GM19468 (cell line): ENCODE results near the gene NLRP13.
"Not testable (repeated sequence)": the region's sequence is repeated elsewhere in the genome, so short reads cannot be mapped to it uniquely, and the experiment has no call there.

Experiments
- ATAC-seq: cut with Tn5 transposase; IDR thresholded peaks from one replicate; pipeline ENCODE4 v1.9.1; 2021; ENCODE audit warnings: mild to moderate bottlenecking, moderate library complexity, moderate number of reproducible peaks; ENCODE audit not compliant: unreplicated experiment; ENCODE audit errors: extremely low read depth

Gene NLRP13

DNA sequence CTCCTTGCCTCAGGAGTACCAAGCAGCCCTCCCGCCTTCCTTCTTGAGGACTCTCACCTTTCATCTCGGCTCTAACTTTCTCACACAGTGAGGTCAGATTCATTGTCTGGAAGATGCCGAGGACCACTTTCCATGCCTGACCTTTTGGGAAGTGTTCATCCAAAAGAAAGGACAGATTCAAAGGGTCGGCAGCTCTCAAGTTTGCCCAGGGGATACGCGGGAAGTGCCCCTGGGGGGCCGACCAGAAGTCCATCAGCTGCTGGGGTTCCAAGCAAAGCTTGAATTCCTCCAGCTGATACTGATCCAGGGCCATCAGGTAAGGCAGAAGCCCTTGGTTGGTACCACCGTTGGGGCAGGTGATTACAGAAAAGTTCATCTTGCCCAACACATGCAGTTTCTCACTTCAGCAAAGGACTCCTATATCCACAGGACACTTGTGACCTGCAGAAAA, at the start of gene NLRP13:
TSS of gene NLRP13 (minus strand) at position 401 of the 451 bp plus-strand sequence. CDS start at position 376, 25 bp downstream.
- ATAC-seq = no peak

- ATAC-seq = no peak
Measured at GRCh38 chr19:55980415-55980814, 48.3 kb upstream of the NLRP13 start.

DNA sequence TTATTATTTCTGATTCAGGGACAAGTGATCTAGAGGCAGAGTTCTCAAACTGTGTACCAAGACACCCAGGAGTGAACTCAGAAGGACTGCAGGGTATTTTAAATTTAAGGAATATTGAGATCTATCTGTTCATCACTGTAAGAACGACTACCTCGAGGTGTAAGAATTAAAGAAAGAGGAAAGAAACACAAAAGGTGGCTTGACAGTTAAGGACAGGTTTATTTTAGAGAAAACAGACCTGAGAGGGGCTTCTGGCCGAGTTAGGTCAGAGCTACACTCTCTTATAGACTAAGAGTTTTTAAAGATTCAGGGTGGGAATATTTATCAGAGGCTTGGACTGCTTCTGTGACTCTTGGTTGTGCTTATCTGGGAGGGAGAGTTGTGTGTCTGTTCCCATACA, 41.8 kb upstream of the NLRP13 start:
- ATAC-seq = no peak

- ATAC-seq = no peak
Measured at GRCh38 chr19:55962186-55962585, 30.1 kb upstream of the NLRP13 start.

GRCh38 chr19:55959996-55960675, 28.0 kb upstream of the NLRP13 start:
- ATAC-seq = no peak

DNA sequence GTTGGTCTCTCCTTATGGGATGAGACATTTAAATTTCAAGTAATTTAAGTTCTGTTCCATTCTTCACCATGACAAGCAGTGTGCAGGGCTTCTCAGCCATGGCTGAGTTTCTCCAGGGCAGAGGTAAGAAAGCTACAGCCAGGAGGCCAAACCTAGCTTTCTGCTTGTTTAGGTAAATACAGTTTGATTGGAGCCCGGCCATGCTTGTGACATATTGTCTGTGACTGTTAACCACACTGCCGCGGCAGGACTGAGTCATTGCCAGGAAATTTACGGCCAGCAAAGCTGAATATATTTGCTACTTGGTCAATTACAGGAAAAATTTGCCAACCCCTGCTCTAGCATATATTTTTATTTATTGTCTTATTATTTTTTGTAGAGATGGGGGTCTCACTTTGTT, 26.2 kb upstream of the NLRP13 start:
- ATAC-seq = no peak

DNA sequence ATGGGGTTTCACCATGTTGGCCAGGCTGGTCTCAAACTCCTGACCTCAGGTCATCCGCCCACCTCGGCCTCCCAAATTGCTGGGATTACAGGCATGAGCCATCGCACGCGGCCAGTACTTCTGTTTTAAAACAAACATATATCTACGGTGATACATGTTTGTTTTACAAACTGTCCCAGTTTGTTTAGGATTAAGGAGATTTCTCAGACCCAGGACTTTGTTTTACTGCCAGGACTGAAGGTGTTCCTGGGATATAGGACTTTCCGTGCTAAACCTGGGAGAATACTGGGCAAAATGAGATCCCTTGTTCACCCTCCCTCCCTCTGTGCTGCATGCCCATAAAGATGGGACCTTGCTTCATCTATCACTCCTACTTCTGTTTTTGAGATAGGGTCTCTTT, 24.3 kb upstream of the NLRP13 start:
- ATAC-seq = no peak

- ATAC-seq = not testable (repeated sequence)
Measured at GRCh38 chr19:55950566-55950965, 18.4 kb upstream of the NLRP13 start.

DNA sequence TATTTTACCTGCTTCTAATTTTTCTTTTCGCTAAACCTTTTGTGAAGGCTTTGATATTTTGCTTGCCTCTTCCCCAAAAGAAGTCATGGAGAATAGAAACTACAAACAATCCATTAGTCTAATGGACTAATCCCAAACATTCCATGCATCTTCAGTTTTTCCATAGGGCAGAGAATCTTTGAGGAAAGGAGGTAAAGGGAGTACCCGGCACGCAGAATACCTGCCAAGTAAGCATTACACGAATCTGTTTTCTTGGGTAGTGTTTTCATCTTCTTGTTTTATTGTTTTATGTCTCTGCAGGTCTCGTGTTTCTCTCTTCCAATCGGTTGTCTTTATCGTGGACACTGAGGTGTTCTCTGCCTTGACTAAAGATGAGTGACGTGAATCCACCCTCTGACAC, 15.4 kb upstream of the NLRP13 start, which contains the start of gene NLRP8:
TSS of gene NLRP8 (plus strand) at position 301 of the 400 bp plus-strand sequence.
- no peak for ATAC-seq

DNA sequence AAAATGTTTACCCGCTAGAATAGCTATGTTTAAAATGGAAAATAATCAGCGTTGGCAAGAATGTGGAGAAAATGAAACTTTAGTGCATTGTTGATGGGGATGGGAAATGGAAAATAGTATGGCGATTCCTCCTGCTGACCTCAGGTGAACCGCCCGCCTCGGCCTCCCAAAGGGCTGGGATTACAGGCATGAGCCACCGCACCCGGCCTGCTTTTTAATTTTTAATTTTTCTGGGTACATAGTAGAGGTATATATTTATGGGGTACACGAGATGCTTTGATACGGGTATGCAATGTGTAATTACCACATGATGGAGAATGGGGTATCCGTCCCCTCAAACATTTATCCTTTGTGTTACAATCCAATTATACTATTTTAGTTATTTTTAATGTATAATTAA, 8.2 kb upstream of the NLRP13 start:
- no peak for ATAC-seq

DNA sequence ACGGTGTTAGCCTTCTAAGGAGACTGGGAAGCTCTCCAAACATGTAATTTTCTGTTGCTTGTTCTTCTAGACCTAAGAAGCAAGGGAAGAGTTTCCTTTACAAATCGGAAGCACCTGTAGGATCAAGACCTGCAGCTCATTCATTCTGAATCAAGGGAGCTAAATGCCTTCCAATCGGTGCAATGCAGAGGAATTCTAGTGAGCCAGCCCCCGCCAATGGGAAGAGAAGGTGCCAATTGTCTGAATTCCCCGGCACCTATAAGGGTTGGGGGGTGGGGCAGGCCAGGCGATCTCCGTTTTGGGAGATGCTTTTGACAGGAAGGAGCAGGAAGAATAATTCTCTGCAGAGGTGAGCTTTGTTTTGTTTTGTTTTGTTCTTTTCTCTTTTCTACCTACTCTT, 7.1 kb upstream of the NLRP13 start:
- no peak for ATAC-seq

- no peak for ATAC-seq
Measured at GRCh38 chr19:55935206-55935605, 3.1 kb upstream of the NLRP13 start.

DNA sequence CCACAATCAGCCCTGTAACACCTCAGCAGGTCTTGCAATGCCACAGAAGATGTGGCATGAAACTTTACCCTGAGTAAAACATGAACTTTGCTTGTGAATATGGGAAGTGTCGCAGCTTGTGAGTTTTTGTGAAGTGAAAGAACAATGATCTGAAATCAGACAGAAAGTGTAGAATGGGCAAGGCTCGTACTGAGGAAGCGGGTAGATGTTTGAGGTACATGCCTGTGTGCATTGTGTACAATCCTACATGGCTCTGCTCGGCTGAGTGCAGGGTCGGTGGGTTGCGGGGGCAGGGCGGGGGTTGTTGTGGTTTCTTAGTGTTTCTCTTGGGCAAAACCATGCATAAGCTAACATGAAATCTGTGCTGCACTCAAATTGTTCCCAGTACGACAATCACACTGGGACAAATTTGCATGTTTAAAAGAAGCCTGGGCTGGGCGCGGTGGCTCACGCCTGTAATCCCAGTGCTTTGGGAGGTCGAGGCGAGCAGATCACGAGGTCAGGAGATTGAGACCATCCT, 1.1 kb downstream of the NLRP13 start:
- ATAC-seq = no peak

DNA sequence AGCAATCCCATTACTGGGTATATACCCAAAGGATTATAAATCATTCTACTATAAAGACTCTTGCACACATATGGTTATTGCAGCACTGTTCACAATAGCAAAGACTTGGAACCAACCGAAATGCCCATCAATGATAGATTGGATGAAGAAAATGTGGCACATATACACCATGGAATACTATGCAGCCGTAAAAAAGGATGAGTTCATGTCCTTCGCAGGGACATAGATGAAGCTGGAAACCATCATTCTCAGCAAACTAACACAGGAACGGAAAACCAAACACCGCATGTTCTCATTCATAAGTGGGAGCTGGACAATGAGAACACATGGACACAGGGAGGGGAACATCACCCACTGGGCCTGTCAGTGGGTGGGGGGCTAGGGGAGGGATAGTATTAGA, 2.9 kb downstream of the NLRP13 start:
- not testable (repeated sequence) for ATAC-seq

DNA sequence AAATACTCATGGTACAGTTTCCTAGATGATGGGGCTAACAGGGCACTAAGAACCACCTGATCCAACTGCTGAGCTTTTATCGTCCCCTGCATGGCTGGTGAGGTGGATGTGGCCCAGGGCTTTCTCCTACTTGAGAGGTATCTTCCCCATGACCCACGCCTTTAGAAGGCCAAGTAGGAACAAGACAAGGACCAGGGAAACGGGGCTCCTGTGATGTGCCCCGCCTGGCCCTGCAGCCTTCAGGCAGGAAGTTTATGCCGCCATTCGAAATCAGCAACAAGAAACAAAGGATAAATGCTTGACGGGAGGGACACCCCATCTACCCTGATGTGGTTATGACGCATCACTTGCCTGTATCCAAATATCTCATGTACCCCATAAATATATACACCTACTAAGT, 4.1 kb downstream of the NLRP13 start:
- no peak for ATAC-seq

GRCh38 chr19:55923556-55923955, 8.6 kb downstream of the NLRP13 start:
- ATAC-seq = no peak

DNA sequence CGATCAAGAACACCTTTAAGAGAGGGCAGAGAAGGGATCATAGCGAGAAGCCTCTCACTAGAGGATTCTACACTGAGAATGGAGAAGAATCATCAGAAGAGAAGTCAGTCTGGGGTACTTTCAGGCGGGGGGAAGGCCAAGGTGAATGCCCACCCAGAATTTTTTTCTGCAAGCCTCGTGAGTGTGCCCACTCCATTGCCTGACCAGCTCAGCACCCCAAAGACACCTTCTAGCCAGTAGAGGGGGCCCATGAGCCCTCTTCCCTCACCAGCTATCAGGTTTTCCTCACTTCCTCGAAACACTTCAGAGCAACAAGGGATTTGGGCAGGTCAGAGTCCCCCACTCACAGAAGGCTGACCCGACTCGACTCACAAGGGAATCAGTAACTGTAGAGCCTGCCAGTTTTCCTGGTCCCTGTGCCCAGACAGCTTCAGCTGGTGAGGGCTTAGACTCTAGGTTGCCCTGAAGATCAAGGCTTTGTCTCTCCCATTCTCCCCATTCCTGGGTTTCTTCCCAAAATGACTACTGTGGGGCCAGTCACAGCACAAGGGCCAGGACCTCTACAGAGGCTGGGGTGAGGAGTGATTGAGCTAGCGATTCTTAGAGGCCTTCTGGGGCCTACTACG, 18.4 kb downstream of the NLRP13 start:
- no peak for ATAC-seq

DNA sequence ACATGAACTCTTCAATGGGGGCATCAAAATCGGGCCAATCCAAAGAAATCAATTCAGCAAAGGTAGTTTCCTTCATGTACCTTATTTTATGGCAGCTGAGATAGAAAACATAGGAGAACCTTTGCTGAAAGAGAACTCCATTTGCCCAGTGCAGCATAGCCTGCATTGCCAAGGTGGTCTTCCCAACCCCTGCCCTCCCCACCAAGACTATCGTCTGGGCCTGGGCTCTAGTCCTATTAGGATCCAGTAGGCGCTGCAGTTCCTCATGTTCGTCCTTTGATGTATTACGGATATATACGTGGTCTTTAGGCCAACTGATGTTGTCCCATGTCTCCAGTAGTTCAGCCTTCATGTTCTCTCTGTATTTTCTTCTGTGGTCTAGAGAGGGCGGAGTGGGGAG, 19.2 kb downstream of the NLRP13 start:
- no peak for ATAC-seq

- no peak for ATAC-seq
Measured at GRCh38 chr19:55909801-55910200, 22.3 kb downstream of the NLRP13 start.

- ATAC-seq = no peak
Measured at GRCh38 chr19:55907746-55908145, 24.4 kb downstream of the NLRP13 start.

GRCh38 chr19:55907286-55907685, 24.9 kb downstream of the NLRP13 start:
- no peak for ATAC-seq
